IgD-negative memory B cell (primary cell): ENCODE measurements around the gene TDRD10. TPM values are rescaled to one million over a fixed set of nuclear protein-coding genes. Genes with fewer than 3 reads are reported as not detected.

Experiments
- H3K27ac Mint-ChIP-seq, 3 donors: one replicate each; pipeline ENCODE4 v1.8.0; 2020 to 2022; ENCODE audit warnings: mild to moderate bottlenecking in 3 of 3, mixed read lengths in 3 of 3, moderate library complexity in 1 of 3
- H3K27me3 Mint-ChIP-seq: one replicate; pipeline ENCODE4 v1.8.0; 2021; ENCODE audit warnings: mixed read lengths
- H3K36me3 Mint-ChIP-seq: one replicate; pipeline ENCODE4 v1.8.0; 2020; ENCODE audit warnings: mild to moderate bottlenecking, mixed read lengths
- H3K4me1 Mint-ChIP-seq, 3 donors: one replicate each; pipeline ENCODE4 v1.8.0; 2020 to 2022; ENCODE audit warnings: mixed read lengths in 3 of 3, mild to moderate bottlenecking in 1 of 3
- H3K4me3 Mint-ChIP-seq, 4 donors: one replicate each; pipeline ENCODE4 v1.8.0; 2020 to 2022; ENCODE audit warnings: mild to moderate bottlenecking in 4 of 4, mixed read lengths in 4 of 4, moderate library complexity in 3 of 4
- H3K9me3 Mint-ChIP-seq, 3 donors: one replicate each; pipeline ENCODE4 v1.8.0; 2020 to 2021; ENCODE audit warnings: mixed read lengths in 3 of 3, mild to moderate bottlenecking in 1 of 3
- polyA plus RNA-seq: library from polyadenylated mRNA; unstranded; fragments of 300-500 nt; fragmentation: Illumina TruSeq; gene quantifications from one replicate; pipeline ENCODE4 v1.2.3, GENCODE V29; 2021

The TDRD10 gene, protein sequence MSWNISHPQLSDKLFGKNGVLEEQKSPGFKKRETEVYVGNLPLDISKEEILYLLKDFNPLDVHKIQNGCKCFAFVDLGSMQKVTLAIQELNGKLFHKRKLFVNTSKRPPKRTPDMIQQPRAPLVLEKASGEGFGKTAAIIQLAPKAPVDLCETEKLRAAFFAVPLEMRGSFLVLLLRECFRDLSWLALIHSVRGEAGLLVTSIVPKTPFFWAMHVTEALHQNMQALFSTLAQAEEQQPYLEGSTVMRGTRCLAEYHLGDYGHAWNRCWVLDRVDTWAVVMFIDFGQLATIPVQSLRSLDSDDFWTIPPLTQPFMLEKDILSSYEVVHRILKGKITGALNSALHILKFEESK
- polyA plus RNA-seq = not detected

DNA sequence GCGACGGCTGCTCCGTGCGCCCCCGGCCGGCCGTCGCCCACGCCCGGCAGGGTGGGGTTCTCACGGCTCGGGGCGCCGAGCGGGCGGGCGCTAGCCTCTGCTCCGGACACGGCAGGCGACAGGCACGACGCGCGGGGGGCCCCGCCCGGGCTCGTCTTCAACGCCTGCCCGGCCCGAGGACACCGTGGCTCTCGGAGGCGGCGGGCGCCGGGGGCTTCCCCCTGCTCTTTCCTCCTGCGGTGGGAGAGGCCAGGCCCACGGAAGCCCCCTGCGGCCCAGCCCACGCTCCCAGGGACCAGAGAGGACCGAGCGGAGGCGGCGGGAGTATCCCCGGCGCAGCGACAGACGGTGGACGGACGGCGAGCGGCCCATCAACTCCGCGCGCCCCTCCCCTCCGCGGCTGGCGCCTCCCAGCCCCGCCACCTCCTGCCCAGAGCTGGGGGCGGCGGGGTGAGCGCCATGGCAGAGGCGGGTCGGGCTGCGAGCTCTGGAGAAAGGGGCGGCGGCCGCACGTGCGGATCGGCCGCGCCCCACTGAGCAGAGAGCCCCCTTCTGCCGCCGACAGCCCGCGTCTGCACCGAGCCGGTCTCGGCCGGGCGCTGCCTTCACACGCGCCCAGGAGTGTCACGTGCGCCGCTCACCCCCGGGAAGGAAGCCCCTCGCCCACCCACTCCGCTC, at the start of gene TDRD10, which contains the start of gene SHE:
TDRD10 (plus strand) TSS at position 154 of the 678 bp plus-strand sequence. CDS start 4,685 bp downstream, outside the sequence.
SHE (minus strand) TSS at position 347 of the 678 bp plus-strand sequence. CDS start 386 bp downstream, outside the sequence.
- Mint-ChIP-seq H3K9me3 (peaks cover 0 to 2% (median 0%) of the 10 kb centered on the region in 3 donors), H3K36me3 (peaks cover 1% of the 10 kb centered on the region), H3K27me3 (peaks cover 29% of the 10 kb centered on the region), H3K4me1 (peaks cover 2 to 8% (median 7%) of the 10 kb centered on the region in 3 donors), H3K4me3 (peak within 1 kb of the TSS; percentile 47 to 89 (median 74)), H3K27ac (no peak within 1 kb of the TSS)

DNA sequence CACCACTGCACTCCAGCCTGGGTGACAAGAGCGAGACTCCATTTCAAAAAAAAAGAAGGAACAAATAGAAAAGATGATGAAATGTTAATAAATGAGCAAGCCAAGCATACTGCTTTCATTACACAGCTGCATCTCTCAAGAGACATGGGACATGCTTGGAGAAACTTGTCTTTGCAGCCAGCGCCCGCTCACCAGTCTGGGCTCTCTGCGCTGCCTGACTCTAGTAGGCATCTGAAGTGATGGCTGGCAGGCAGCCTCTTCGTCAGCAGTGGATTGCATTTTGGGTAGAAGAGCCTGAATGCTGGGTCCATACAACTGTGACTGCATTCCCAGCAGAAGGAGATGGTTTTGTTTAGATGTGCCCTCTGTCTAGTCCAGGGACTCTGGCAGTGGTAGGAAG, 48.9 kb upstream of the TDRD10 start:
- Mint-ChIP-seq H3K4me3 (no peak overlapping the region), H3K27ac (no peak overlapping the region), H3K36me3 (peaks cover 14% of the 10 kb centered on the region)

GRCh38 chr1:154453574-154454352, 48.3 kb upstream of the TDRD10 start:
- peak overlapping the region in 1 of 4 donors; percentile 32 for H3K4me3 Mint-ChIP-seq
- no peaks in the 10 kb centered on the region for H3K9me3 Mint-ChIP-seq
- H3K4me1 Mint-ChIP-seq = peaks cover 0 to 2% (median 0%) of the 10 kb centered on the region in 3 donors
- no peak overlapping the region for H3K27ac Mint-ChIP-seq
- H3K27me3 Mint-ChIP-seq = no peaks in the 10 kb centered on the region
- H3K36me3 Mint-ChIP-seq = peaks cover 14% of the 10 kb centered on the region

More for the DNA sequence above, 48.9 kb upstream of the TDRD10 start:
- H3K9me3 Mint-ChIP-seq = no peaks in the 10 kb centered on the region
- H3K4me1 Mint-ChIP-seq = peaks cover 0 to 2% (median 0%) of the 10 kb centered on the region in 3 donors
- H3K27me3 Mint-ChIP-seq = no peaks in the 10 kb centered on the region

GRCh38 chr1:154454386-154455120, 47.5 kb upstream of the TDRD10 start:
- Mint-ChIP-seq H3K27me3 (no peaks in the 10 kb centered on the region), H3K27ac (no peak overlapping the region), H3K4me1 (peaks cover 0 to 2% (median 0%) of the 10 kb centered on the region in 3 donors), H3K9me3 (no peaks in the 10 kb centered on the region), H3K36me3 (peaks cover 10% of the 10 kb centered on the region), H3K4me3 (no peak overlapping the region)

DNA sequence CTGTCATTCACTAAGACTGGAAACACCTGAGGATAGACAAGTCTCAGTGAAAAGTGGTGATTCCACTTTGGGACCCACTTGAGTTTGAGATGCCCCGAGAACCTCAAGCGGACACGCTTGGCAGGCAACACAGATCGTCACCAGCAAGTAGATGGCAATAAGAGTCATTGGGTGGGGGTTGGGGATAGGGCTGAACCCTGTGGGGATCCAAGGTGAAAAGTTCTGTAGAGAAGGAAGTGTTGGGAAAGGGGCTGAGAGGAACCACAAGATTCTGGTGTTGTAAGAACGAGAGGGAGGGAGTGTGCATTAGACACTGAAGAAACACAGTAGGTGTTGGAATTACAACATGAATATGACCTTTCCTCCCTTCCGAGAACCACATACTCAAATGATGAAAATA, 45.4 kb upstream of the TDRD10 start:
- H3K4me1 Mint-ChIP-seq = peaks cover 0 to 2% (median 0%) of the 10 kb centered on the region in 3 donors
- H3K27ac Mint-ChIP-seq = peak overlapping the region in 1 of 3 donors; percentile 52
- H3K4me3 Mint-ChIP-seq = no peak overlapping the region
- peaks cover 12% of the 10 kb centered on the region for H3K36me3 Mint-ChIP-seq
- no peaks in the 10 kb centered on the region for H3K27me3 Mint-ChIP-seq
- no peaks in the 10 kb centered on the region for H3K9me3 Mint-ChIP-seq

GRCh38 chr1:154459080-154459479, 42.9 kb upstream of the TDRD10 start:
- H3K27ac Mint-ChIP-seq = no peak overlapping the region
- no peak overlapping the region for H3K4me3 Mint-ChIP-seq
- no peaks in the 10 kb centered on the region for H3K9me3 Mint-ChIP-seq
- H3K4me1 Mint-ChIP-seq = peaks cover 0 to 2% (median 1%) of the 10 kb centered on the region in 3 donors
- peaks cover 6% of the 10 kb centered on the region for H3K36me3 Mint-ChIP-seq
- H3K27me3 Mint-ChIP-seq = no peaks in the 10 kb centered on the region

DNA sequence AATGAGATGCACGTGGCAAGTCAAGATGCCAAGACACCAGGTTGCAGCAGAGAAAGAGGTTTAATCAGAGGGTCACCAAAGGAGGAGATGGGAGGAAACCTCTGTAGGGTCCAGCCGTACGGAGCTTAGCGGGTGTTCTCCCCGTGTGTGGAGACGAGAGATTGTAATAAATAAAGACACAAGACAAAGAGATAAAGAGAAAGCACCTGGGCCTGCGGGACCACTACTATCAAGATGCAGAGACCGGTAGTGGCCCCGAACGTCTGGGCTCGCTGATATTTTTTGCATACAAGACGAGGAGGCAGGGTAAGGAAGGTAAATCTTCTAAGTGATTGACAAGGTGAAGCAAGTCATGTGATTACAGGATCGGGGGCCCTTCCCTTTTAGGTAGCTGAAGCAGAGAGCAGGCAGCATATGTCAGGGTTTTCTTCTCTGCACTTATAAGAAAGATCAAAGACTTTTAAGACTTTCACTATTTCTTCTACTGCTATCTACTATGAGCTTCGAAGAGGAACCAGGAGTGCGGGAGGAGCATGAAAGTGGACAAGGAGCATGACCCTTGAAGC, 41.2 kb upstream of the TDRD10 start:
- H3K4me1 Mint-ChIP-seq = peaks cover 0 to 1% (median under 1%) of the 10 kb centered on the region in 3 donors
- H3K4me3 Mint-ChIP-seq = no peak overlapping the region
- no peak overlapping the region for H3K27ac Mint-ChIP-seq
- H3K36me3 Mint-ChIP-seq = peaks cover 6% of the 10 kb centered on the region
- no peaks in the 10 kb centered on the region for H3K27me3 Mint-ChIP-seq
- no peaks in the 10 kb centered on the region for H3K9me3 Mint-ChIP-seq

- Mint-ChIP-seq H3K27me3 (no peaks in the 10 kb centered on the region), H3K27ac (peak overlapping the region in 1 of 3 donors; percentile 92), H3K4me3 (no peak overlapping the region), H3K36me3 (peaks cover 6% of the 10 kb centered on the region), H3K4me1 (peaks cover 7 to 15% (median 10%) of the 10 kb centered on the region in 3 donors), H3K9me3 (no peaks in the 10 kb centered on the region)
Observed at GRCh38 chr1:154463512-154463990, 38.5 kb upstream of the TDRD10 start.

DNA sequence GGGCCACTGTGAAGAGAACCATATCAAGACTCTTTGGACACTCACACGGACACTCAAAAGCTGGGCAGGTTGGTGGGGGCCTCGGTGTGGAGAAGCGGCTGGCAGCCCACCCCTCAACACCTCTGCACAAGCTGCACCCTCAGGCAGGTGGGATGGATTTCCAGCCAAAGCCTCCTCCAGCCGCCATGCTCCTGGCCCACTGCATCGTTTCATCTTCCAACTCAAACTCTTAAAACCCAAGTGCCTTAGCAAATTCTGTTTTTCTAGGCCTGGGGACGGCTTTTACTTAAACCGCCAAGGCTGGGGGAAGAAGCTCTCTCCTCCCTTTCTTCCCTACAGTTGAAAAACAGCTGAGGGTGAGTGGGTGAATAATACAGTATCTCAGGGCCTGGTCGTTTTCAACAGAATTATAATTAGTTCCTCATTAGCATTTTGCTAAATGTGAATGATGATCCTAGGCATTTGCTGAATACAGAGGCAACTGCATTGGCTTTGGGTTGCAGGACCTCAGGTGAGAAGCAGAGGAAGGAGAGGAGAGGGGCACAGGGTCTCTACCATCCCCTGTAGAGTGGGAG, 36.3 kb upstream of the TDRD10 start:
- H3K27ac Mint-ChIP-seq = no peak overlapping the region
- peaks cover 12 to 15% (median 12%) of the 10 kb centered on the region in 3 donors for H3K4me1 Mint-ChIP-seq
- H3K9me3 Mint-ChIP-seq = no peaks in the 10 kb centered on the region
- no peaks in the 10 kb centered on the region for H3K27me3 Mint-ChIP-seq
- peaks cover 6% of the 10 kb centered on the region for H3K36me3 Mint-ChIP-seq
- H3K4me3 Mint-ChIP-seq = no peak overlapping the region

- H3K4me1 Mint-ChIP-seq = peaks cover 12 to 17% (median 15%) of the 10 kb centered on the region in 3 donors
Observed at GRCh38 chr1:154466206-154466605, 35.8 kb upstream of the TDRD10 start.

DNA sequence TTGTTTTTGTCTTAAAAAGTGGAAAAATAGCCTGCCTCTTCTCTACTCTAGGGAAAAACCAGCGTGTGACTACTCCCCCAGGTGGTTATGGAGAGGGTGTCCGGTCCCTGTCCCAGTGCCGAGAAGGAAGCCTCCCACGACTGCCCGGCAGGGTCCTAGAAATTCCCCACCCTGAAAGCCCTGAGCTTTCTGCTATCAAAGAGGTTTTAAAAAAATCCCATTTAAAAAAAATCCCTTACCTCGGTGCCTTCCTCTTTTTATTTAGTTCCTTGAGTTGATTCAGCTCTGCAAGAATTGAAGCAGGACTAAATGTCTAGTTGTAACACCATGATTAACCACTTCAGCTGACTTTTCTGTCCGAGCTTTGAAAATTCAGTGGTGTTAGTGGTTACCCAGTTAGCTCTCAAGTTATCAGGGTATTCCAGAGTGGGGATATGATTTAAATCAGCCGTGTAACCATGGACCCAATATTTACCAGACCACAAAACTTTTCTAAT, 35.0 kb upstream of the TDRD10 start:
- Mint-ChIP-seq H3K27ac (no peak overlapping the region), H3K4me3 (no peak overlapping the region), H3K4me1 (peaks cover 12 to 17% (median 16%) of the 10 kb centered on the region in 3 donors), H3K27me3 (no peaks in the 10 kb centered on the region), H3K36me3 (peaks cover 2% of the 10 kb centered on the region), H3K9me3 (no peaks in the 10 kb centered on the region)

More at GRCh38 chr1:154466206-154466605, 35.8 kb upstream of the TDRD10 start:
- Mint-ChIP-seq H3K27me3 (no peaks in the 10 kb centered on the region), H3K27ac (no peak overlapping the region), H3K4me3 (peak overlapping the region in 1 of 4 donors; percentile 51), H3K36me3 (peaks cover 2% of the 10 kb centered on the region), H3K9me3 (no peaks in the 10 kb centered on the region)

GRCh38 chr1:154467434-154468102, 34.5 kb upstream of the TDRD10 start:
- Mint-ChIP-seq H3K4me1 (peaks cover 12 to 17% (median 16%) of the 10 kb centered on the region in 3 donors), H3K36me3 (peaks cover 1% of the 10 kb centered on the region), H3K27me3 (no peaks in the 10 kb centered on the region), H3K27ac (no peak overlapping the region), H3K9me3 (no peaks in the 10 kb centered on the region), H3K4me3 (no peak overlapping the region)
